Endodermal cell (in vitro differentiated cells): ENCODE data around the gene TRIM50. TPM values are rescaled to one million over a fixed set of nuclear protein-coding genes. Genes with fewer than 3 reads are reported as not detected.
A peak's percentile ranks its signal among the peaks of the same experiment; 100 is the strongest.

Experiments used
- DNase-seq: peaks from one replicate; pipeline ENCODE4 v3.0.0-alpha.2; 2017
- H3K27ac ChIP-seq: 2 replicates; pipeline ENCODE4 v1.5.1; 2013; ENCODE audit warnings: mild to moderate bottlenecking, low read depth, low read length, moderate library complexity
- H3K27me3 ChIP-seq: 2 replicates; pipeline ENCODE4 v1.6.1; 2013; ENCODE audit warnings: mild to moderate bottlenecking, low read length, moderate library complexity; ENCODE audit not compliant: insufficient read depth, control insufficient read depth, poor library complexity, severe bottlenecking
- H3K36me3 ChIP-seq: 2 replicates; pipeline ENCODE4 v1.7.0; 2013; ENCODE audit warnings: mild to moderate bottlenecking, low read length, moderate library complexity; ENCODE audit not compliant: control insufficient read depth, insufficient read depth
- H3K4me1 ChIP-seq: one replicate; pipeline ENCODE4 v1.7.0; 2013; ENCODE audit warnings: low read length; ENCODE audit not compliant: control insufficient read depth, insufficient read depth
- H3K4me3 ChIP-seq: 2 replicates; pipeline ENCODE4 v1.5.1; 2013; ENCODE audit warnings: mild to moderate bottlenecking, low read length, moderate library complexity
- H3K9ac ChIP-seq: 2 replicates; pipeline ENCODE4 v1.6.1; 2013; ENCODE audit warnings: mild to moderate bottlenecking, low read length, moderate library complexity; ENCODE audit not compliant: poor library complexity, severe bottlenecking; ENCODE audit errors: extremely low read depth
- H3K9me3 ChIP-seq: 2 replicates; pipeline ENCODE4 v1.6.1; 2013; ENCODE audit warnings: mild to moderate bottlenecking, low read length, moderate library complexity; ENCODE audit not compliant: control insufficient read depth
- H3K27ac Mint-ChIP-seq: 2 replicates; pipeline ENCODE4 v1.8.0; 2020; ENCODE audit warnings: mixed read lengths
- H3K27me3 Mint-ChIP-seq: 2 replicates; pipeline ENCODE4 v1.8.0; 2021; ENCODE audit warnings: mild to moderate bottlenecking, mixed read lengths; ENCODE audit not compliant: insufficient read depth
- H3K36me3 Mint-ChIP-seq: 2 replicates; pipeline ENCODE4 v1.8.0; 2020; ENCODE audit warnings: low read depth, mixed read lengths
- H3K4me1 Mint-ChIP-seq: 2 replicates; pipeline ENCODE4 v1.8.0; 2020; ENCODE audit warnings: mixed read lengths
- H3K4me3 Mint-ChIP-seq: 2 replicates; pipeline ENCODE4 v1.8.0; 2020; ENCODE audit warnings: mild to moderate bottlenecking, moderate library complexity, mixed read lengths
- H3K9me3 Mint-ChIP-seq: 2 replicates; pipeline ENCODE4 v1.8.0; 2020; ENCODE audit warnings: mild to moderate bottlenecking, mixed read lengths
- CTCF ChIP-seq: fragments of 200-600 bp; sonication (generic); conservative IDR thresholded peaks from 2 replicates; pipeline ENCODE4 v1.5.0; 2021; ENCODE audit warnings: antibody characterized with exemption, mild to moderate bottlenecking
- WGBS, 2 experiments: methylation state at CpG; one replicate each; pipeline versions ENCODE4 v1.1.5 to v1.1.7; 2013; ENCODE audit warnings: missing lambda C conversion rate in 2 of 2, mixed read lengths in 1 of 2; ENCODE audit not compliant: insufficient coverage in 1 of 2, insufficient read length in 1 of 2; 5-methylcytosine and 5-hydroxymethylcytosine counted together
- total RNA-seq, 2 donors: library from RNA; stranded (reverse); fragmentation: NEBNext Ultra II Directional in 1 of 2; extraction: Animal tissue kit (Norgen Biotek cat#: 25700) in 1 of 2; gene quantifications; 2 replicates in 1 of 2; 3 replicates in 1 of 2; pipeline ENCODE4 v1.2.1, GENCODE V29; 2021

TRIM50 gene
- total RNA-seq, 2 donors from 2014 or later, result 0.24 to 0.33 TPM

- WGBS, 2 experiments, result 91 to 97% methylated on average over 5 to 8 of the region's 8 CpGs
- TF ChIP-seq CTCF, result no peak
- Histone ChIP-seq H3K9ac (no peak overlapping the region), H3K27me3 (no peaks in the 10 kb centered on the region), H3K36me3 (no peaks in the 10 kb centered on the region), H3K27ac (no peak overlapping the region), H3K9me3 (no peaks in the 10 kb centered on the region), H3K4me3 (no peak overlapping the region), H3K4me1 (peaks cover 7% of the 10 kb centered on the region)
- Mint-ChIP-seq H3K9me3 (no peaks in the 10 kb centered on the region), H3K4me3 (no peak overlapping the region), H3K36me3 (no peaks in the 10 kb centered on the region), H3K27me3 (peaks cover 3% of the 10 kb centered on the region), H3K27ac (no peak overlapping the region), H3K4me1 (peaks cover 17% of the 10 kb centered on the region)
- DNase-seq, result no peak
Observed at GRCh38 chr7:73341877-73342276, 14.0 kb upstream of the TRIM50 start.

- Mint-ChIP-seq H3K4me3 (no peak overlapping the region), H3K27me3 (peaks cover 3% of the 10 kb centered on the region), H3K4me1 (peaks cover 13% of the 10 kb centered on the region), H3K36me3 (no peaks in the 10 kb centered on the region), H3K27ac (no peak overlapping the region), H3K9me3 (no peaks in the 10 kb centered on the region)
- no peaks in the 10 kb centered on the region for H3K36me3 ChIP-seq
- DNase-seq, result peak; percentile 78
- H3K9ac ChIP-seq, result no peak overlapping the region
- H3K27ac ChIP-seq, result no peak overlapping the region
- 77 to 100% methylated on average over 1 to 7 of the region's 7 CpGs for WGBS, 2 experiments
- H3K9me3 ChIP-seq, result no peaks in the 10 kb centered on the region
- no peak overlapping the region for H3K4me3 ChIP-seq
- peak; percentile 20 for TF ChIP-seq CTCF
- no peaks in the 10 kb centered on the region for H3K4me1 ChIP-seq
- no peaks in the 10 kb centered on the region for H3K27me3 ChIP-seq
Observed at GRCh38 chr7:73340514-73340913, 12.6 kb upstream of the TRIM50 start.

GRCh38 chr7:73338321-73338720 is 10.4 kb upstream of the TRIM50 start:
- Mint-ChIP-seq H3K36me3 (no peaks in the 10 kb centered on the region), H3K4me1 (peaks cover 13% of the 10 kb centered on the region), H3K4me3 (no peak overlapping the region)

More at GRCh38 chr7:73338321-73338720, 10.4 kb upstream of the TRIM50 start:
- no peaks in the 10 kb centered on the region for H3K27me3 ChIP-seq
- WGBS, 2 experiments, result 93 to 100% methylated on average over 6 to 10 of the region's 10 CpGs
- Mint-ChIP-seq H3K27ac (no peak overlapping the region), H3K27me3 (peaks cover 3% of the 10 kb centered on the region), H3K9me3 (no peaks in the 10 kb centered on the region)
- H3K27ac ChIP-seq, result no peak overlapping the region
- H3K9ac ChIP-seq, result no peak overlapping the region
- no peak for DNase-seq
- no peak overlapping the region for H3K4me3 ChIP-seq
- H3K4me1 ChIP-seq, result no peaks in the 10 kb centered on the region
- TF ChIP-seq CTCF, result no peak
- no peaks in the 10 kb centered on the region for H3K9me3 ChIP-seq
- H3K36me3 ChIP-seq, result no peaks in the 10 kb centered on the region
